K562 (cell line): ENCODE measurements around the gene USP48. TPM values are rescaled to one million over a fixed set of nuclear protein-coding genes. Genes with fewer than 3 reads are reported as not detected.

Experiments used
- C11orf30 ChIP-seq: fragments of 450-650 bp; IDR thresholded peaks from 2 replicates; pipeline ENCODE4 v1.6.1; 2016; ENCODE audit warnings: low read depth, mild to moderate bottlenecking
- HDAC2 ChIP-seq: fragments of 450-650 bp; IDR thresholded peaks from 2 replicates; pipeline ENCODE4 v1.6.1; 2016; ENCODE audit warnings: mild to moderate bottlenecking
- KDM4B ChIP-seq, 2 experiments: fragments of 450-650 bp in 1 of 2; sonication (generic) in 1 of 2; IDR thresholded peaks; 2 replicates each; pipeline ENCODE4 v1.6.1; 2016 to 2017; ENCODE audit warnings: borderline replicate concordance in 2 of 2, antibody characterized with exemption in 1 of 2, low read depth in 1 of 2, mild to moderate bottlenecking in 1 of 2
- PCBP1 ChIP-seq: fragments of 200-400 bp; formaldehyde crosslinking; IDR thresholded peaks from 2 replicates; pipeline ENCODE4 v1.6.1; 2018; ENCODE audit warnings: mild to moderate bottlenecking, low read depth, low read length; ENCODE audit not compliant: poor library complexity, severe bottlenecking
- SIN3B ChIP-seq: fragments of 450-650 bp; IDR thresholded peaks from 2 replicates; pipeline ENCODE4 v1.6.1; 2017; ENCODE audit warnings: low read depth, mild to moderate bottlenecking, moderate library complexity
- ZBTB8A ChIP-seq: fragments of 450-650 bp; IDR thresholded peaks from 2 replicates; pipeline ENCODE4 v1.6.1; 2018; ENCODE audit warnings: mild to moderate bottlenecking, moderate library complexity; ENCODE audit not compliant: partially characterized antibody
- ZNF134 ChIP-seq: fragments of 250-450 bp; sonication (Bioruptor Pico); conservative IDR thresholded peaks from 2 replicates; pipeline ENCODE4 v1.4.0; 2020
- ZNF184 ChIP-seq: sonication (generic); formaldehyde crosslinking; IDR thresholded peaks from 2 replicates; pipeline ENCODE4 v1.5.0; 2020; ENCODE audit warnings: missing genetic modification reagents
- ZNF311 ChIP-seq: fragments of 250-450 bp; sonication (Bioruptor Pico); IDR thresholded peaks from 2 replicates; pipeline ENCODE4 v1.4.0; 2020; ENCODE audit warnings: mild to moderate bottlenecking, moderate library complexity
- polyA plus RNA-seq, 8 experiments: library from polyadenylated mRNA; depleted of rRNA in 4 of 8; stranded (reverse) in 5 of 8; unstranded in 3 of 8; fragments of >200 nt; fragmentation: Nextera tagmentation in 2 of 8; fragmentation: Illumina TruSeq in 1 of 8; extraction: Ambion mirVana in 2 of 8; extraction: Trizol in 1 of 8; gene quantifications; 2 replicates each; pipeline versions ENCODE4 v1.2.1 to v1.2.3, GENCODE V29; 2011 to 2014; ENCODE audit warnings: inconsistent platforms in 1 of 8, missing spikeins in 1 of 8
- total RNA-seq, 7 experiments: library from RNA; depleted of rRNA in 6 of 7; stranded (reverse); fragments of >200 nt in 6 of 7; fragmentation: Illumina TruSeq in 2 of 7; extraction: Trizol in 2 of 7; gene quantifications; 2 replicates each; pipeline versions ENCODE4 v1.2.1 to v1.2.3, GENCODE V29; 2011 to 2021; ENCODE audit warnings: low replicate concordance in 1 of 7
- TF ChIP-seq, protein P1 (sequence below): fragments of 250-450 bp; sonication (Bioruptor Pico); IDR thresholded peaks from 2 replicates; pipeline ENCODE4 v1.8.0; 2021; ENCODE audit warnings: moderate library complexity, mild to moderate bottlenecking, inconsistent platforms
- TF ChIP-seq, protein P2 (sequence below): sonication (generic); formaldehyde crosslinking; IDR thresholded peaks from 2 replicates; pipeline ENCODE4 v1.8.0; 2023; ENCODE audit warnings: mild to moderate bottlenecking, missing genetic modification reagents
- TF ChIP-seq, protein P3 (sequence below): fragments of 250-450 bp; sonication (Bioruptor Pico); IDR thresholded peaks from 2 replicates; pipeline ENCODE4 v1.5.1; 2021; ENCODE audit warnings: mild to moderate bottlenecking
- TF ChIP-seq, protein P4 (sequence below): fragments of 250-450 bp; sonication (Bioruptor Pico); IDR thresholded peaks from 2 replicates; pipeline ENCODE4 v1.9.0; 2021; ENCODE audit warnings: mild to moderate bottlenecking, inconsistent platforms
- TF ChIP-seq, protein P5 (sequence below): fragments of 450-650 bp; IDR thresholded peaks from 2 replicates; pipeline ENCODE4 v1.6.1; 2017; ENCODE audit warnings: antibody characterized with exemption, mild to moderate bottlenecking

Gene USP48
- total and polyA plus RNA-seq, 9 of the 15 experiments (the other 6 are each of a cell fraction or from before 2014, with no cell fraction given), result 23.3 to 123 (median 106) TPM

DNA sequence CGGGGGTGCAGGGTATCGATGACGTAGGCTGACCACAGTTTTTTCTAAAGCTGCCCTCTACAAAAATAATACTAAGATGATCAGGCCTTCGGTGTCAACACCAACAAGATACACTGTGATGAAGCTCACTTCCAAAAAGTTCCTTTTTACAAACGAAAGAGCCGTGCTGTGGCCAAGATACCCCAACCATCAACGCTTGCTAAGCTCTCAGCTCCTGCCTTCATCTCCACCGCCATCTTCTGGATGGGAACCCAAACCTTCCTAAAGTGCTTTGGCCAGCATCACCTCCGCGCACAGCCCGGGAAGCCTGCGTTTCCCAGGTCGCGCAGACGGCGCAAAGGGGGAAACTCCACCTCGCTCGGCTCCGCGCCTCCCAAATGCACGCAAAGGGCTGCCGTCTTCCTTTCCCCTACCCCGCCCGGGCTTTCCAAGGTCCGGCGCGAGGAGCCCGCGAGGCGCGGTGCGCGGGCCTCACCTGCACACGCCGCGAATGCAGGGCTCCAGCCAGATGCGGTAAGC is 541 bp downstream of the USP48 start (continued):
- TF ChIP-seq, protein P1, sequence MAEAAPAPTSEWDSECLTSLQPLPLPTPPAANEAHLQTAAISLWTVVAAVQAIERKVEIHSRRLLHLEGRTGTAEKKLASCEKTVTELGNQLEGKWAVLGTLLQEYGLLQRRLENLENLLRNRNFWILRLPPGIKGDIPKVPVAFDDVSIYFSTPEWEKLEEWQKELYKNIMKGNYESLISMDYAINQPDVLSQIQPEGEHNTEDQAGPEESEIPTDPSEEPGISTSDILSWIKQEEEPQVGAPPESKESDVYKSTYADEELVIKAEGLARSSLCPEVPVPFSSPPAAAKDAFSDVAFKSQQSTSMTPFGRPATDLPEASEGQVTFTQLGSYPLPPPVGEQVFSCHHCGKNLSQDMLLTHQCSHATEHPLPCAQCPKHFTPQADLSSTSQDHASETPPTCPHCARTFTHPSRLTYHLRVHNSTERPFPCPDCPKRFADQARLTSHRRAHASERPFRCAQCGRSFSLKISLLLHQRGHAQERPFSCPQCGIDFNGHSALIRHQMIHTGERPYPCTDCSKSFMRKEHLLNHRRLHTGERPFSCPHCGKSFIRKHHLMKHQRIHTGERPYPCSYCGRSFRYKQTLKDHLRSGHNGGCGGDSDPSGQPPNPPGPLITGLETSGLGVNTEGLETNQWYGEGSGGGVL (CRISPR knock-in tag), result no peak
- TF ChIP-seq ZNF184 (no peak), PCBP1 (peak; percentile 62), SIN3B (no peak), ZBTB8A (no peak), KDM4B (IDR thresholded peaks at IDR 0.05; ENCODE audit: borderline replicate concordance in 2 of 2, low read depth in 1 of 2) (no peak), C11orf30 (peak; percentile 41; the same call in 1 of the 2 replicates), ZNF134 (CRISPR knock-in tag) (no peak), ZNF311 (no peak), HDAC2 (peak; percentile 82)
- TF ChIP-seq, protein P2, sequence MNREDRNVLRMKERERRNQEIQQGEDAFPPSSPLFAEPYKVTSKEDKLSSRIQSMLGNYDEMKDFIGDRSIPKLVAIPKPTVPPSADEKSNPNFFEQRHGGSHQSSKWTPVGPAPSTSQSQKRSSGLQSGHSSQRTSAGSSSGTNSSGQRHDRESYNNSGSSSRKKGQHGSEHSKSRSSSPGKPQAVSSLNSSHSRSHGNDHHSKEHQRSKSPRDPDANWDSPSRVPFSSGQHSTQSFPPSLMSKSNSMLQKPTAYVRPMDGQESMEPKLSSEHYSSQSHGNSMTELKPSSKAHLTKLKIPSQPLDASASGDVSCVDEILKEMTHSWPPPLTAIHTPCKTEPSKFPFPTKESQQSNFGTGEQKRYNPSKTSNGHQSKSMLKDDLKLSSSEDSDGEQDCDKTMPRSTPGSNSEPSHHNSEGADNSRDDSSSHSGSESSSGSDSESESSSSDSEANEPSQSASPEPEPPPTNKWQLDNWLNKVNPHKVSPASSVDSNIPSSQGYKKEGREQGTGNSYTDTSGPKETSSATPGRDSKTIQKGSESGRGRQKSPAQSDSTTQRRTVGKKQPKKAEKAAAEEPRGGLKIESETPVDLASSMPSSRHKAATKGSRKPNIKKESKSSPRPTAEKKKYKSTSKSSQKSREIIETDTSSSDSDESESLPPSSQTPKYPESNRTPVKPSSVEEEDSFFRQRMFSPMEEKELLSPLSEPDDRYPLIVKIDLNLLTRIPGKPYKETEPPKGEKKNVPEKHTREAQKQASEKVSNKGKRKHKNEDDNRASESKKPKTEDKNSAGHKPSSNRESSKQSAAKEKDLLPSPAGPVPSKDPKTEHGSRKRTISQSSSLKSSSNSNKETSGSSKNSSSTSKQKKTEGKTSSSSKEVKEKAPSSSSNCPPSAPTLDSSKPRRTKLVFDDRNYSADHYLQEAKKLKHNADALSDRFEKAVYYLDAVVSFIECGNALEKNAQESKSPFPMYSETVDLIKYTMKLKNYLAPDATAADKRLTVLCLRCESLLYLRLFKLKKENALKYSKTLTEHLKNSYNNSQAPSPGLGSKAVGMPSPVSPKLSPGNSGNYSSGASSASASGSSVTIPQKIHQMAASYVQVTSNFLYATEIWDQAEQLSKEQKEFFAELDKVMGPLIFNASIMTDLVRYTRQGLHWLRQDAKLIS (CRISPR knock-in tag), result no peak
- TF ChIP-seq, protein P3, sequence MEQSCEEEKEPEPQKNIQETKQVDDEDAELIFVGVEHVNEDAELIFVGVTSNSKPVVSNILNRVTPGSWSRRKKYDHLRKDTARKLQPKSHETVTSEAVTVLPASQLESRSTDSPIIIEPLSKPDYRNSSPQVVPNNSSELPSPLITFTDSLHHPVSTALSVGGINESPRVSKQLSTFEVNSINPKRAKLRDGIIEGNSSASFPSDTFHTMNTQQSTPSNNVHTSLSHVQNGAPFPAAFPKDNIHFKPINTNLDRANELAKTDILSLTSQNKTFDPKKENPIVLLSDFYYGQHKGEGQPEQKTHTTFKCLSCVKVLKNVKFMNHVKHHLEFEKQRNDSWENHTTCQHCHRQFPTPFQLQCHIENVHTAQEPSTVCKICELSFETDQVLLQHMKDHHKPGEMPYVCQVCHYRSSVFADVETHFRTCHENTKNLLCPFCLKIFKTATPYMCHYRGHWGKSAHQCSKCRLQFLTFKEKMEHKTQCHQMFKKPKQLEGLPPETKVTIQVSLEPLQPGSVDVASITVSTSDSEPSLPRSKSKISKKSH (CRISPR knock-in tag), result no peak
- TF ChIP-seq, protein P4, sequence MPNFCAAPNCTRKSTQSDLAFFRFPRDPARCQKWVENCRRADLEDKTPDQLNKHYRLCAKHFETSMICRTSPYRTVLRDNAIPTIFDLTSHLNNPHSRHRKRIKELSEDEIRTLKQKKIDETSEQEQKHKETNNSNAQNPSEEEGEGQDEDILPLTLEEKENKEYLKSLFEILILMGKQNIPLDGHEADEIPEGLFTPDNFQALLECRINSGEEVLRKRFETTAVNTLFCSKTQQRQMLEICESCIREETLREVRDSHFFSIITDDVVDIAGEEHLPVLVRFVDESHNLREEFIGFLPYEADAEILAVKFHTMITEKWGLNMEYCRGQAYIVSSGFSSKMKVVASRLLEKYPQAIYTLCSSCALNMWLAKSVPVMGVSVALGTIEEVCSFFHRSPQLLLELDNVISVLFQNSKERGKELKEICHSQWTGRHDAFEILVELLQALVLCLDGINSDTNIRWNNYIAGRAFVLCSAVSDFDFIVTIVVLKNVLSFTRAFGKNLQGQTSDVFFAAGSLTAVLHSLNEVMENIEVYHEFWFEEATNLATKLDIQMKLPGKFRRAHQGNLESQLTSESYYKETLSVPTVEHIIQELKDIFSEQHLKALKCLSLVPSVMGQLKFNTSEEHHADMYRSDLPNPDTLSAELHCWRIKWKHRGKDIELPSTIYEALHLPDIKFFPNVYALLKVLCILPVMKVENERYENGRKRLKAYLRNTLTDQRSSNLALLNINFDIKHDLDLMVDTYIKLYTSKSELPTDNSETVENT (CRISPR knock-in tag), result no peak
- TF ChIP-seq, protein P5, sequence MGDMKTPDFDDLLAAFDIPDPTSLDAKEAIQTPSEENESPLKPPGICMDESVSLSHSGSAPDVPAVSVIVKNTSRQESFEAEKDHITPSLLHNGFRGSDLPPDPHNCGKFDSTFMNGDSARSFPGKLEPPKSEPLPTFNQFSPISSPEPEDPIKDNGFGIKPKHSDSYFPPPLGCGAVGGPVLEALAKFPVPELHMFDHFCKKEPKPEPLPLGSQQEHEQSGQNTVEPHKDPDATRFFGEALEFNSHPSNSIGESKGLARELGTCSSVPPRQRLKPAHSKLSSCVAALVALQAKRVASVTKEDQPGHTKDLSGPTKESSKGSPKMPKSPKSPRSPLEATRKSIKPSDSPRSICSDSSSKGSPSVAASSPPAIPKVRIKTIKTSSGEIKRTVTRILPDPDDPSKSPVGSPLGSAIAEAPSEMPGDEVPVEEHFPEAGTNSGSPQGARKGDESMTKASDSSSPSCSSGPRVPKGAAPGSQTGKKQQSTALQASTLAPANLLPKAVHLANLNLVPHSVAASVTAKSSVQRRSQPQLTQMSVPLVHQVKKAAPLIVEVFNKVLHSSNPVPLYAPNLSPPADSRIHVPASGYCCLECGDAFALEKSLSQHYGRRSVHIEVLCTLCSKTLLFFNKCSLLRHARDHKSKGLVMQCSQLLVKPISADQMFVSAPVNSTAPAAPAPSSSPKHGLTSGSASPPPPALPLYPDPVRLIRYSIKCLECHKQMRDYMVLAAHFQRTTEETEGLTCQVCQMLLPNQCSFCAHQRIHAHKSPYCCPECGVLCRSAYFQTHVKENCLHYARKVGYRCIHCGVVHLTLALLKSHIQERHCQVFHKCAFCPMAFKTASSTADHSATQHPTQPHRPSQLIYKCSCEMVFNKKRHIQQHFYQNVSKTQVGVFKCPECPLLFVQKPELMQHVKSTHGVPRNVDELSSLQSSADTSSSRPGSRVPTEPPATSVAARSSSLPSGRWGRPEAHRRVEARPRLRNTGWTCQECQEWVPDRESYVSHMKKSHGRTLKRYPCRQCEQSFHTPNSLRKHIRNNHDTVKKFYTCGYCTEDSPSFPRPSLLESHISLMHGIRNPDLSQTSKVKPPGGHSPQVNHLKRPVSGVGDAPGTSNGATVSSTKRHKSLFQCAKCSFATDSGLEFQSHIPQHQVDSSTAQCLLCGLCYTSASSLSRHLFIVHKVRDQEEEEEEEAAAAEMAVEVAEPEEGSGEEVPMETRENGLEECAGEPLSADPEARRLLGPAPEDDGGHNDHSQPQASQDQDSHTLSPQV, result peak; percentile 25
